Measurements from ENCODE around the gene ABR.

DNA sequence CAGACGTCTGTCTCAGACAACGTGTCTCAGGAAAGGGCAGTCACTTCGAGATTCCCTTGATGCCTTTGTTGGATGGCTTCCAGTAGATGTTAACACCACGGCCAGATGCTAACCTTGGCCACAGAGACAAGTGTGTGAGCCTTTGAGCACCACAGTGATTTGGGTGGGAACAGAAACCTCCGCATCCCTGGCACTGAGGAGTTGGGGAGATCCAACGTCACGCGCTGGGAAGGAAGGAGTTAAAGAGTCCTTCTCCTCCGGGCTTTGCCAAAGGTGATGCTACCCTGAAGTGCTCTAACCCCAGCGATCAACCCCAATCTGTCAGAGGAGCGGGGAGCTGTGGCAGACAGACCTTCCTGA, 3.0 kb upstream of the ABR start:
- TF ChIP-seq, protein P1, sequence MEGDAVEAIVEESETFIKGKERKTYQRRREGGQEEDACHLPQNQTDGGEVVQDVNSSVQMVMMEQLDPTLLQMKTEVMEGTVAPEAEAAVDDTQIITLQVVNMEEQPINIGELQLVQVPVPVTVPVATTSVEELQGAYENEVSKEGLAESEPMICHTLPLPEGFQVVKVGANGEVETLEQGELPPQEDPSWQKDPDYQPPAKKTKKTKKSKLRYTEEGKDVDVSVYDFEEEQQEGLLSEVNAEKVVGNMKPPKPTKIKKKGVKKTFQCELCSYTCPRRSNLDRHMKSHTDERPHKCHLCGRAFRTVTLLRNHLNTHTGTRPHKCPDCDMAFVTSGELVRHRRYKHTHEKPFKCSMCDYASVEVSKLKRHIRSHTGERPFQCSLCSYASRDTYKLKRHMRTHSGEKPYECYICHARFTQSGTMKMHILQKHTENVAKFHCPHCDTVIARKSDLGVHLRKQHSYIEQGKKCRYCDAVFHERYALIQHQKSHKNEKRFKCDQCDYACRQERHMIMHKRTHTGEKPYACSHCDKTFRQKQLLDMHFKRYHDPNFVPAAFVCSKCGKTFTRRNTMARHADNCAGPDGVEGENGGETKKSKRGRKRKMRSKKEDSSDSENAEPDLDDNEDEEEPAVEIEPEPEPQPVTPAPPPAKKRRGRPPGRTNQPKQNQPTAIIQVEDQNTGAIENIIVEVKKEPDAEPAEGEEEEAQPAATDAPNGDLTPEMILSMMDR (conservative IDR thresholded peaks at IDR 0.05; ENCODE audit: low read length) = no peak
- TF ChIP-seq EZH2phosphoT487 (IDR thresholded peaks at IDR 0.05; ENCODE audit: borderline replicate concordance) = no peak

Data from Loucy (cell line).